GM10248 (cell line): ENCODE measurements around the gene ACHE.

Experiments used
- CTCF ChIA-PET: fragments of 300-600 bp; sonication (Branson Sonifier 250); formaldehyde crosslinking; extraction: SDS; loops from one replicate; lab custom pipeline; 2021; ENCODE audit warnings: antibody characterized with exemption; lab: Yijun Ruan, JAX
- POLR2A ChIA-PET: fragments of 350-650 bp; sonication (Branson Sonifier 250); formaldehyde crosslinking; extraction: SDS; loops from one replicate; lab custom pipeline; 2020; ENCODE audit warnings: antibody characterized with exemption; lab: Yijun Ruan, JAX
- DNase-seq: peaks from one replicate; pipeline ENCODE4 v3.0.0; 2012; ENCODE audit errors: extremely low spot score
- TF ChIP-seq, protein P1 (sequence below): IDR thresholded peaks from 2 replicates; pipeline ENCODE4 v1.5.1; 2012; ENCODE audit warnings: mild to moderate bottlenecking, low read depth; ENCODE audit errors: extremely low read depth, missing control alignments, control extremely low read depth

The ACHE gene

GRCh38 chr7:100854146-100854895 is 41.4 kb downstream of the ACHE start:
- ChIA-PET POLR2A (no interaction called here), CTCF (interaction anchor here (1.0 to 7.7 kb wide), 5 partner anchors 10 to 161 kb away, joined by 3 to 188 read pairs (median 4); partner anchors contain the start of gene POP7)
- DNase-seq = no peak
- TF ChIP-seq, protein P1, sequence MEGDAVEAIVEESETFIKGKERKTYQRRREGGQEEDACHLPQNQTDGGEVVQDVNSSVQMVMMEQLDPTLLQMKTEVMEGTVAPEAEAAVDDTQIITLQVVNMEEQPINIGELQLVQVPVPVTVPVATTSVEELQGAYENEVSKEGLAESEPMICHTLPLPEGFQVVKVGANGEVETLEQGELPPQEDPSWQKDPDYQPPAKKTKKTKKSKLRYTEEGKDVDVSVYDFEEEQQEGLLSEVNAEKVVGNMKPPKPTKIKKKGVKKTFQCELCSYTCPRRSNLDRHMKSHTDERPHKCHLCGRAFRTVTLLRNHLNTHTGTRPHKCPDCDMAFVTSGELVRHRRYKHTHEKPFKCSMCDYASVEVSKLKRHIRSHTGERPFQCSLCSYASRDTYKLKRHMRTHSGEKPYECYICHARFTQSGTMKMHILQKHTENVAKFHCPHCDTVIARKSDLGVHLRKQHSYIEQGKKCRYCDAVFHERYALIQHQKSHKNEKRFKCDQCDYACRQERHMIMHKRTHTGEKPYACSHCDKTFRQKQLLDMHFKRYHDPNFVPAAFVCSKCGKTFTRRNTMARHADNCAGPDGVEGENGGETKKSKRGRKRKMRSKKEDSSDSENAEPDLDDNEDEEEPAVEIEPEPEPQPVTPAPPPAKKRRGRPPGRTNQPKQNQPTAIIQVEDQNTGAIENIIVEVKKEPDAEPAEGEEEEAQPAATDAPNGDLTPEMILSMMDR = no peak

DNA sequence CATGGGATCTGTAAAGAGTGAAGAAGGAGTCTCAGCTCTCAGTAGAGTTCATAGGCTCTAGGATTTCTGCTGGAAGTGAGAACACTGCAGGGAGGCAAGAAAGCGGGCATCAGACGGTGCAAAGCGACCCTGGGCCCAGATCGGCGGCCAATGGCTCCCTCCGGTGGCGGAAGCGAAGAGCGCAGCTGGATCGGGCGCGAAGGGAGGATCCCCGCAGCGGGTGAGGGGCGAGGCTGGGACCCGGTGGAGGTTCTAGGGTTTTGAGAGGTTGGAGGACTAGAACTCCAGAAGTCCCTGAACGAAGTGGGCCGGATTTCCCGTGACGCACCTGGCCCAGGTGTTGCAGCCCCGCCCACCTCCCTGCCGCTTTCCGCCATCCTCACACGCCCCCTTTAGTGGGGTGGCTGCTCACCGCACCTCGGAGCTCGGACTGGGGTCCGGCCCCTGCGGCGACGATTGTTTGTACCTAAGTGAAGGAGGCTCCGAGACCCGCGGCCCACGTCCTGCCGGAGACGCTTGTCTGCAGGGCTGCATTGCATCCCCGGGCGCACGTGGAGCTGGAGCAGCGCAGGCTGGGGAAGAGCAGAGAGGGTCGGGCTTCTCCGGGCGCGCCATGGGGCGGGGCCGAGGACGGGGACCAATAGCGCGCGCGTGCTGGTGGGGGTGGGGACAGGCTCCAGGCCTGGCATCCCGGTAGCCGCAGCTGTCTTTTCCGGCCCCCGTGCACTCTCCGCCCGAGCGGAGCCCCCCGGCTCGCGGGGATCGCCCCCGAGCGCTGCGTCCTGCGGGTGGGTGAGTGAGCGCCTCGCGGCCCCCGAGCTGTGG is 43.4 kb downstream of the ACHE start, which contains the start of gene SLC12A9:
Gene SLC12A9 (plus strand): TSS at position 666 of the 825 bp plus-strand sequence. CDS start 1,485 bp downstream, outside the sequence.
- CTCF ChIA-PET = interaction anchor here (0.7 to 7.7 kb wide), 50 partner anchors 9 to 451 kb away, joined by 3 to 188 read pairs (median 4); partner anchors contain the start of genes MOSPD3, POP7, SRRT and TRIP6
- peak; percentile 96 for DNase-seq
- POLR2A ChIA-PET = interaction anchor here (0.5 to 0.8 kb wide), 4 partner anchors 15 to 146 kb away, joined by 3 to 6 read pairs (median 4); partner anchors contain the start of genes POP7, SRRT and TRIP6
- TF ChIP-seq, protein P1 = peak; percentile 90

DNA sequence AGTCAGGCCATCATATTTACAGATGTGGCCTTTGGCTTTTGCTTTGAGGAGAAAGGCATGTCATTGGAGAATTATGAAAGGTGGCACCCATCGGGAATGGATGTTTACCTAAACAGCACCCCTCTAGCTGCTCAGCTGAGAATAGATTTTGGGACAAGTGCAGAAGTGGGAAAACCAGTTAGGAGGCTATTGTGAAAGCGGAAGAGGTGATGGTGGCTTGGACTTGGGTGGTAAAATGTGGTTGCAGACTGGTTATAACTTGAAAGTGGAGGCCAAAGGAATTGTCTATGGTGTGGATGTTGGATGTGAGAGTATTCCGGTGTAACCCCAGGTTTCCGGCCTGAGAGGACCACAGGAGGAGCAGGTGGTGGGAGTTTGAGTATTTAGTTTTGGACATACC is 48.3 kb downstream of the ACHE start:
- CTCF ChIA-PET = interaction anchor here (0.6 to 7.7 kb wide), 3 partner anchors 14 to 142 kb away, joined by 3 to 188 read pairs (median 3); no protein-coding TSS in a partner anchor
- POLR2A ChIA-PET = no interaction called here
- no peak for DNase-seq
- TF ChIP-seq, protein P1 = no peak

DNA sequence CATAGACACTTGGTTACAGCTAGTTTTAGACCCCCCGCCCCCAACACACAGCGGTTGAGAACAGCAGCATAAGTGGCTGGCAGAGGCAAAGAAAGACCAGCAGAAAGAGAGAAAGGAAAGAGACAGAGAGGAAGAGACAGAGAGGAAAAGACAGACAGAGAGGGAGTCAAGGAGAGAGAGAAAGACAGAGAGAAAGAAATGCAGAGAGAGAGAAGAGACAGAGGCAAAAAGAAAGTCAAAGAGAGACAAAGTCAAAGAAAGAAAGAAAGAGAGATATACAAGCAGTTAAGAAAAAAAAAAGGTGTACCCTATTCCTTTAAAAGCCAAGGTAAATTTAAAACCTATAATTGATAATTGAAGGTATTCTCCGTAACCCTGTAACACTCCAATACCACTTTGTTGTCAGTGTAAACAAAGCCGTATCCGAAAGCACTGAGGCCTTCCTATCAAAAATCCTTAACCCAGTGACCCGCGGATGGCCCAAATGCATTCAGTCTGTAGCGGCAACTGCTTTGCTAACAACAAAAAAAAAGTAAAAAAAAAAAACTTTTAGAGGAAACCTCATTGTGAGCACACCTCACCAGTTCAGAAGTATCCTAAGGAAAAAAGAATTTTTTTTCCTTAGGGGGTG is 55.1 kb downstream of the ACHE start:
- ChIA-PET POLR2A (no interaction called here), CTCF (no interaction called here)
- TF ChIP-seq, protein P1 = no peak
- no peak for DNase-seq
